HepG2 (cell line): Measurements from ENCODE around the gene NT5DC1. TPM values are rescaled to one million over a fixed set of nuclear protein-coding genes. Genes with fewer than 3 reads are reported as not detected.

ENCODE experiments used
- CERS6 ChIP-seq: sonication (generic); formaldehyde crosslinking; IDR thresholded peaks from 2 replicates; pipeline ENCODE4 v1.5.0; 2020; ENCODE audit warnings: missing genetic modification reagents
- FUBP1 ChIP-seq: sonication (generic); formaldehyde crosslinking; IDR thresholded peaks from 2 replicates; pipeline ENCODE4 v1.5.1; 2020; ENCODE audit warnings: missing genetic modification reagents, mild to moderate bottlenecking, borderline replicate concordance
- HOXA9 ChIP-seq: sonication (generic); formaldehyde crosslinking; IDR thresholded peaks from 2 replicates; pipeline ENCODE4 v1.8.1; 2022; ENCODE audit warnings: missing genetic modification reagents, mild to moderate bottlenecking, moderate library complexity, borderline replicate concordance
- PHF5A ChIP-seq: IDR thresholded peaks from one replicate; pipeline ENCODE4 v1.6.1; 2018; ENCODE audit warnings: low read depth, missing genetic modification reagents; ENCODE audit not compliant: unreplicated experiment
- SOX6 ChIP-seq, 2 experiments: fragments of 450-650 bp in 1 of 2; sonication (generic) in 1 of 2; formaldehyde crosslinking in 1 of 2; IDR thresholded peaks; 2 replicates each; pipeline versions ENCODE4 v1.4.0 to v1.6.1; 2017 to 2020; ENCODE audit warnings: antibody characterized with exemption in 1 of 2, mild to moderate bottlenecking in 1 of 2, missing genetic modification reagents in 1 of 2
- ZBTB40 ChIP-seq, 2 experiments: fragments of 450-650 bp in 1 of 2; sonication (generic) in 1 of 2; formaldehyde crosslinking in 1 of 2; IDR thresholded peaks; 2 replicates each; pipeline versions ENCODE4 v1.6.1 to v1.8.0; 2016 to 2022; ENCODE audit warnings: antibody characterized with exemption in 1 of 2, mild to moderate bottlenecking in 1 of 2, missing genetic modification reagents in 1 of 2
- ZBTB42 ChIP-seq: sonication (generic); formaldehyde crosslinking; IDR thresholded peaks from 2 replicates; pipeline ENCODE4 v1.5.0; 2020; ENCODE audit warnings: mild to moderate bottlenecking, missing genetic modification reagents
- polyA plus RNA-seq, 8 experiments: library from polyadenylated mRNA; depleted of rRNA in 3 of 8; stranded (reverse) in 7 of 8; unstranded in 1 of 8; fragments of >200 nt; fragmentation: Illumina TruSeq in 4 of 8; extraction: Trizol in 4 of 8; gene quantifications; 2 replicates each; pipeline versions ENCODE4 v1.2.1 to v1.2.3, GENCODE V29; 2011 to 2016; ENCODE audit warnings: low read depth in 4 of 8, missing spikeins in 1 of 8, mixed read lengths in 1 of 8; ENCODE audit not compliant: insufficient read depth in 1 of 8
- total RNA-seq, 5 experiments: library from RNA; depleted of rRNA; stranded (reverse); fragments of >200 nt; fragmentation: Illumina TruSeq; extraction: Trizol; gene quantifications; 2 replicates each; pipeline ENCODE4 v1.2.3, GENCODE V29; 2016; ENCODE audit warnings: low read depth in 1 of 5
- TF ChIP-seq, protein P1 (sequence below): sonication (generic); formaldehyde crosslinking; IDR thresholded peaks from 2 replicates; pipeline ENCODE4 v1.4.0; 2020; ENCODE audit warnings: missing genetic modification reagents
- TF ChIP-seq, protein P2 (sequence below): sonication (generic); formaldehyde crosslinking; conservative IDR thresholded peaks from 2 replicates; pipeline ENCODE4 v1.8.0; 2022; ENCODE audit warnings: low read depth, missing genetic modification reagents

Gene NT5DC1
- total and polyA plus RNA-seq, 2 of the 13 experiments (the other 11 are each of a cell fraction or from before 2014, with no cell fraction given) = 27.0 to 56.1 TPM

GRCh38 chr6:116279232-116280160 is 178.8 kb downstream of the NT5DC1 start, which contains the start of gene TSPYL1 (continued):
- TF ChIP-seq ZBTB40 (IDR thresholded peaks at IDR 0.05) (no peak), ZBTB40 (CRISPR knock-in tag; IDR thresholded peaks at IDR 0.05) (peak; percentile 84; the same call in 1 of the 2 replicates), SOX6 (IDR thresholded peaks at IDR 0.05) (no peak), SOX6 (CRISPR knock-in tag; IDR thresholded peaks at IDR 0.05) (peak; percentile 63), PHF5A (CRISPR knock-in tag) (no peak), HOXA9 (no peak), CERS6 (no peak; the same call in 1 of the 2 replicates), FUBP1 (CRISPR knock-in tag) (no peak), ZBTB42 (CRISPR knock-in tag) (peak; percentile 96)
- TF ChIP-seq, protein P1, sequence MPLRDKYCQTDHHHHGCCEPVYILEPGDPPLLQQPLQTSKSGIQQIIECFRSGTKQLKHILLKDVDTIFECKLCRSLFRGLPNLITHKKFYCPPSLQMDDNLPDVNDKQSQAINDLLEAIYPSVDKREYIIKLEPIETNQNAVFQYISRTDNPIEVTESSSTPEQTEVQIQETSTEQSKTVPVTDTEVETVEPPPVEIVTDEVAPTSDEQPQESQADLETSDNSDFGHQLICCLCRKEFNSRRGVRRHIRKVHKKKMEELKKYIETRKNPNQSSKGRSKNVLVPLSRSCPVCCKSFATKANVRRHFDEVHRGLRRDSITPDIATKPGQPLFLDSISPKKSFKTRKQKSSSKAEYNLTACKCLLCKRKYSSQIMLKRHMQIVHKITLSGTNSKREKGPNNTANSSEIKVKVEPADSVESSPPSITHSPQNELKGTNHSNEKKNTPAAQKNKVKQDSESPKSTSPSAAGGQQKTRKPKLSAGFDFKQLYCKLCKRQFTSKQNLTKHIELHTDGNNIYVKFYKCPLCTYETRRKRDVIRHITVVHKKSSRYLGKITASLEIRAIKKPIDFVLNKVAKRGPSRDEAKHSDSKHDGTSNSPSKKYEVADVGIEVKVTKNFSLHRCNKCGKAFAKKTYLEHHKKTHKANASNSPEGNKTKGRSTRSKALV (CRISPR knock-in tag) = peak; percentile 62
- TF ChIP-seq, protein P2, sequence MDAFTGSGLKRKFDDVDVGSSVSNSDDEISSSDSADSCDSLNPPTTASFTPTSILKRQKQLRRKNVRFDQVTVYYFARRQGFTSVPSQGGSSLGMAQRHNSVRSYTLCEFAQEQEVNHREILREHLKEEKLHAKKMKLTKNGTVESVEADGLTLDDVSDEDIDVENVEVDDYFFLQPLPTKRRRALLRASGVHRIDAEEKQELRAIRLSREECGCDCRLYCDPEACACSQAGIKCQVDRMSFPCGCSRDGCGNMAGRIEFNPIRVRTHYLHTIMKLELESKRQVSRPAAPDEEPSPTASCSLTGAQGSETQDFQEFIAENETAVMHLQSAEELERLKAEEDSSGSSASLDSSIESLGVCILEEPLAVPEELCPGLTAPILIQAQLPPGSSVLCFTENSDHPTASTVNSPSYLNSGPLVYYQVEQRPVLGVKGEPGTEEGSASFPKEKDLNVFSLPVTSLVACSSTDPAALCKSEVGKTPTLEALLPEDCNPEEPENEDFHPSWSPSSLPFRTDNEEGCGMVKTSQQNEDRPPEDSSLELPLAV = no peak
